Progenitor cell of endocrine pancreas (in vitro differentiated cells): ENCODE measurements around the gene IPO13. TPM values are rescaled to one million over a fixed set of nuclear protein-coding genes. Genes with fewer than 3 reads are reported as not detected.

Experiments
- DNase-seq: peaks from one replicate; pipeline ENCODE4 v3.0.0; 2021; ENCODE audit warnings: low spot score; ENCODE audit not compliant: unreplicated experiment
- H3K27ac Mint-ChIP-seq: 2 replicates; pipeline ENCODE4 v1.8.0; 2021; ENCODE audit warnings: mild to moderate bottlenecking, moderate library complexity, mixed read lengths
- H3K27me3 Mint-ChIP-seq: 2 replicates; pipeline ENCODE4 v1.8.0; 2021; ENCODE audit warnings: mixed read lengths
- H3K36me3 Mint-ChIP-seq: 2 replicates; pipeline ENCODE4 v1.8.0; 2022; ENCODE audit warnings: mixed read lengths; ENCODE audit not compliant: insufficient read depth
- H3K4me1 Mint-ChIP-seq: 2 replicates; pipeline ENCODE4 v1.8.0; 2021; ENCODE audit warnings: low read depth, mixed read lengths
- H3K4me3 Mint-ChIP-seq: 2 replicates; pipeline ENCODE4 v1.8.0; 2021; ENCODE audit warnings: low read depth, mild to moderate bottlenecking, moderate library complexity, mixed read lengths
- H3K9me3 Mint-ChIP-seq: 2 replicates; pipeline ENCODE4 v1.8.0; 2021; ENCODE audit warnings: low read depth, mixed read lengths
- CTCF ChIP-seq: fragments of 200-600 bp; sonication (generic); IDR thresholded peaks from one replicate; pipeline ENCODE4 v1.5.0; 2021; ENCODE audit warnings: antibody characterized with exemption, mild to moderate bottlenecking; ENCODE audit not compliant: unreplicated experiment
- total RNA-seq: library from RNA; stranded (reverse); gene quantifications from 2 replicates; pipeline ENCODE4 v1.2.1, GENCODE V29; 2021

IPO13 gene
- total RNA-seq, 1 donor from 2014 or later: 34.6 TPM

- Mint-ChIP-seq H3K36me3 (no peaks in the 10 kb centered on the region), H3K27ac (no peak overlapping the region), H3K9me3 (no peaks in the 10 kb centered on the region), H3K4me3 (no peak overlapping the region), H3K4me1 (peaks cover 1% of the 10 kb centered on the region), H3K27me3 (peaks cover 17% of the 10 kb centered on the region)
- DNase-seq: no peak
- TF ChIP-seq CTCF: no peak
These were observed 41.8 kb upstream of the IPO13 start for GRCh38 chr1:43904660-43905551.

- DNase-seq: no peak
- H3K27me3 Mint-ChIP-seq: peaks cover 23% of the 10 kb centered on the region
- H3K36me3 Mint-ChIP-seq: no peaks in the 10 kb centered on the region
- no peak overlapping the region for H3K4me3 Mint-ChIP-seq
- no peak overlapping the region for H3K27ac Mint-ChIP-seq
- TF ChIP-seq CTCF: no peak
- no peaks in the 10 kb centered on the region for H3K4me1 Mint-ChIP-seq
- no peaks in the 10 kb centered on the region for H3K9me3 Mint-ChIP-seq
These were observed 38.5 kb upstream of the IPO13 start for GRCh38 chr1:43908226-43908625.

GRCh38 chr1:43908858-43909257, 37.9 kb upstream of the IPO13 start:
- Mint-ChIP-seq H3K4me1 (no peaks in the 10 kb centered on the region), H3K36me3 (no peaks in the 10 kb centered on the region), H3K9me3 (no peaks in the 10 kb centered on the region), H3K27ac (no peak overlapping the region), H3K4me3 (no peak overlapping the region), H3K27me3 (peaks cover 29% of the 10 kb centered on the region)
- no peak for DNase-seq
- TF ChIP-seq CTCF: no peak

- peaks cover 32% of the 10 kb centered on the region for H3K27me3 Mint-ChIP-seq
- no peak overlapping the region for H3K4me3 Mint-ChIP-seq
- no peaks in the 10 kb centered on the region for H3K36me3 Mint-ChIP-seq
- H3K27ac Mint-ChIP-seq: no peak overlapping the region
- H3K4me1 Mint-ChIP-seq: no peaks in the 10 kb centered on the region
- no peak for DNase-seq
- no peak for TF ChIP-seq CTCF
- H3K9me3 Mint-ChIP-seq: no peaks in the 10 kb centered on the region
These were observed 36.4 kb upstream of the IPO13 start for GRCh38 chr1:43910343-43910742.

- TF ChIP-seq CTCF: no peak
- no peaks in the 10 kb centered on the region for H3K4me1 Mint-ChIP-seq
- H3K9me3 Mint-ChIP-seq: no peaks in the 10 kb centered on the region
- no peak overlapping the region for H3K27ac Mint-ChIP-seq
- no peak overlapping the region for H3K4me3 Mint-ChIP-seq
- H3K27me3 Mint-ChIP-seq: peaks cover 28% of the 10 kb centered on the region
- no peak for DNase-seq
- H3K36me3 Mint-ChIP-seq: no peaks in the 10 kb centered on the region
These were observed 34.1 kb upstream of the IPO13 start for GRCh38 chr1:43912607-43913006.
